Panc1 (cell line): ENCODE results near the gene MAGEF1. TPM values are rescaled to one million over a fixed set of nuclear protein-coding genes. Genes with fewer than 3 reads are reported as not detected.

Experiments used
- ATAC-seq: fragments of 200-7000 bp; cut with Tn5 transposase; 2 replicates; pipeline ENCODE4 v1.9.1; 2020; ENCODE audit warnings: mild to moderate bottlenecking, moderate library complexity
- BruUV-seq: library from RNA; stranded (reverse); fragments of 400-500 nt; replicated peaks from 2 replicates; lab custom pipeline; 2021; lab: Mats Ljungman, UMichigan
- CTCF ChIA-PET: fragments of 300-600 bp; sonication (Branson Sonifier 250); formaldehyde crosslinking; loops from one replicate; lab custom pipeline; 2022; ENCODE audit warnings: antibody characterized with exemption; lab: Charles Lee
- POLR2A ChIA-PET: fragments of 300-600 bp; sonication (Branson Sonifier 250); formaldehyde crosslinking; loops from one replicate; lab custom pipeline; 2022; ENCODE audit warnings: antibody characterized with exemption; lab: Charles Lee
- DNase-seq: peaks from one replicate; pipeline ENCODE4 v3.0.0-alpha.2; 2010; ENCODE audit warnings: low read depth, low spot score
- H3K27ac ChIP-seq: 2 replicates; pipeline ENCODE4 v1.5.1; 2011; ENCODE audit warnings: mild to moderate bottlenecking, low read length, inconsistent platforms
- H3K27me3 ChIP-seq: fragments of 200-500 bp; sonication (Bioruptor generic); 2 replicates; pipeline ENCODE4 v1.6.0; 2014; ENCODE audit warnings: low read length, inconsistent platforms; ENCODE audit not compliant: control insufficient read depth, insufficient read depth
- H3K36me3 ChIP-seq: fragments of 200-500 bp; sonication (Bioruptor generic); 2 replicates; pipeline ENCODE4 v1.5.1; 2014; ENCODE audit warnings: inconsistent platforms, mild to moderate bottlenecking, low read length, moderate library complexity; ENCODE audit not compliant: control insufficient read depth, insufficient read depth
- H3K4me1 ChIP-seq: 2 replicates; pipeline ENCODE4 v1.5.1; 2011; ENCODE audit warnings: inconsistent platforms, mild to moderate bottlenecking, low read length, moderate library complexity; ENCODE audit not compliant: control insufficient read depth, insufficient read depth
- H3K4me3 ChIP-seq, 2 experiments: 2 replicates each; pipeline ENCODE4 v1.5.1; 2011 to 2012; ENCODE audit warnings: low read depth in 2 of 2, low read length in 2 of 2, mild to moderate bottlenecking in 2 of 2, inconsistent platforms in 1 of 2, moderate library complexity in 1 of 2
- H3K9me3 ChIP-seq: fragments of 200-500 bp; sonication (Bioruptor generic); 2 replicates; pipeline ENCODE4 v1.5.1; 2014; ENCODE audit warnings: low read depth, mild to moderate bottlenecking, inconsistent platforms, low read length, moderate library complexity; ENCODE audit not compliant: control insufficient read depth, insufficient read depth
- CTCF ChIP-seq: fragments of 450-650 bp; IDR thresholded peaks from 2 replicates; pipeline ENCODE4 v1.5.1; 2017; ENCODE audit warnings: mild to moderate bottlenecking
- POLR2AphosphoS5 ChIP-seq: IDR thresholded peaks from 2 replicates; pipeline ENCODE4 v1.6.1; 2012; ENCODE audit warnings: mild to moderate bottlenecking, low read depth, low read length, moderate library complexity
- REST ChIP-seq, 2 experiments: IDR thresholded peaks; 2 replicates each; pipeline ENCODE4 v1.6.1; 2011 to 2012; ENCODE audit warnings: low read depth in 2 of 2, control low read depth in 1 of 2, low read length in 1 of 2, mild to moderate bottlenecking in 1 of 2, moderate library complexity in 1 of 2; ENCODE audit not compliant: insufficient read depth in 1 of 2
- SIN3A ChIP-seq: IDR thresholded peaks from 2 replicates; pipeline ENCODE4 v1.6.1; 2012; ENCODE audit warnings: low read depth, mild to moderate bottlenecking, low read length, moderate library complexity, borderline replicate concordance; ENCODE audit not compliant: insufficient read depth
- TCF7L2 ChIP-seq: IDR thresholded peaks from 2 replicates; pipeline ENCODE4 v1.6.1; 2011; ENCODE audit warnings: mild to moderate bottlenecking, low read depth, low read length, inconsistent platforms
- in situ Hi-C: cut with HindIII; loops from 2 replicates; pipeline ENCODE4 v1.10.0; 2016; ENCODE audit warnings: low sequenced_read_pairs, low pct_unique_long_range_greater_than_20kb
- intact Hi-C: fragments of 100-400 bp; cut with micrococcal nuclease; formaldehyde crosslinking; loops from one replicate; pipeline ENCODE4 v1.10.0; 2022; ENCODE audit not compliant: unreplicated experiment
- total RNA-seq: library from RNA; stranded (reverse); gene quantifications from one replicate; pipeline ENCODE4 v1.2.1, GENCODE V29; 2021; ENCODE audit not compliant: unreplicated experiment

The MAGEF1 gene
- total RNA-seq, 1 experiment from 2014 or later, result 27.7 TPM

GRCh38 chr3:184685646-184686045 is 26.2 kb downstream of the MAGEF1 start:
- no peak for ATAC-seq

GRCh38 chr3:184685055-184685454 is 26.8 kb downstream of the MAGEF1 start:
- TF ChIP-seq CTCF (no peak), TCF7L2 (no peak), REST (IDR thresholded peaks at IDR 0.05; ENCODE audit: insufficient read depth in 1 of 2, low read depth in 2 of 2, low read length in 1 of 2) (no peak)
- H3K27me3 ChIP-seq, result no peaks in the 10 kb centered on the region
- no peaks in the 10 kb centered on the region for H3K4me1 ChIP-seq
- in situ Hi-C loops (no loop called here), intact Hi-C loops (no loop called here)
- H3K9me3 ChIP-seq, result no peaks in the 10 kb centered on the region
- H3K36me3 ChIP-seq, result no peaks in the 10 kb centered on the region
- no peak overlapping the region for H3K4me3 ChIP-seq
- ATAC-seq, result no peak
- POLR2A ChIA-PET, result no interaction called here
- H3K27ac ChIP-seq, result no peak overlapping the region
- BruUV-seq, result no TSS peak
- CTCF ChIA-PET, result no interaction called here
- DNase-seq, result no peak

More at GRCh38 chr3:184685646-184686045, 26.2 kb downstream of the MAGEF1 start:
- Histone ChIP-seq H3K9me3 (no peaks in the 10 kb centered on the region), H3K4me3 (no peak overlapping the region), H3K36me3 (no peaks in the 10 kb centered on the region), H3K27me3 (no peaks in the 10 kb centered on the region), H3K27ac (no peak overlapping the region), H3K4me1 (no peaks in the 10 kb centered on the region)
- intact Hi-C loops (no loop called here), in situ Hi-C loops (no loop called here)
- no peak for DNase-seq
- BruUV-seq, result no TSS peak
- TF ChIP-seq TCF7L2 (no peak), SIN3A (no peak), REST (IDR thresholded peaks at IDR 0.05; ENCODE audit: insufficient read depth in 1 of 2, low read depth in 2 of 2, low read length in 1 of 2) (no peak), POLR2AphosphoS5 (no peak), CTCF (no peak)
- ChIA-PET CTCF (no interaction called here), POLR2A (no interaction called here)
